ENCODE measurements around the gene ATAD2B. TPM values are rescaled to one million over a fixed set of nuclear protein-coding genes. Genes with fewer than 3 reads are reported as not detected.

The ATAD2B gene
- total and polyA plus RNA-seq, 4 donors, result 4.1 to 77.3 (median 17.0) TPM

- peaks cover 0 to 3% (median 0%) of the 10 kb centered on the region in 5 donors for H3K4me1 ChIP-seq (ENCODE audit: control insufficient read depth in 5 of 5, insufficient read depth in 5 of 5, low read length in 5 of 5)
- 95 to 96% methylated on average over 18 of the region's 18 CpGs for WGBS, 2 donors
- H3K27ac ChIP-seq (ENCODE audit: low read depth in 1 of 2, low read length in 1 of 2), result no peak overlapping the region
- H3K9ac ChIP-seq (ENCODE audit: insufficient read depth in 1 of 2, low read length in 2 of 2), result no peak overlapping the region
- no peak overlapping the region for H3K4me3 ChIP-seq
- no peak for TF ChIP-seq CTCF (IDR thresholded peaks at IDR 0.05; ENCODE audit: control extremely low read depth, extremely low read depth)
- peaks cover 0 to 18% (median 8%) of the 10 kb centered on the region in 4 donors for H3K36me3 ChIP-seq (ENCODE audit: control insufficient read depth in 4 of 4, insufficient read depth in 4 of 4, low read length in 4 of 4)
- no peaks in the 10 kb centered on the region for H3K27me3 ChIP-seq (ENCODE audit: control insufficient read depth in 3 of 3, insufficient read depth in 3 of 3, low read length in 2 of 3)
- no peak for ATAC-seq (ENCODE audit: insufficient read depth, low FRiP score)
- DNase-seq, result no peak
- H3K9me3 ChIP-seq (ENCODE audit: control insufficient read depth in 4 of 4, insufficient read depth in 3 of 4, low read length in 3 of 4), result peaks cover 0 to 3% (median 0%) of the 10 kb centered on the region in 4 donors
These were observed 220.9 kb downstream of the ATAD2B start for GRCh38 chr2:23705771-23706612.

GRCh38 chr2:23703583-23704385 lies 223.1 kb downstream of the ATAD2B start:
- H3K4me1 ChIP-seq (ENCODE audit: control insufficient read depth in 5 of 5, insufficient read depth in 5 of 5, low read length in 5 of 5), result peaks cover 0 to 10% (median 8%) of the 10 kb centered on the region in 5 donors
- no peak overlapping the region for H3K27ac ChIP-seq (ENCODE audit: low read depth in 1 of 2, low read length in 1 of 2)
- WGBS, 2 donors, result 89 to 90% methylated on average over 15 to 16 of the region's 16 CpGs
- DNase-seq (no peak), ATAC-seq (ENCODE audit: insufficient read depth, low FRiP score) (no peak)
- no peak for TF ChIP-seq CTCF (IDR thresholded peaks at IDR 0.05; ENCODE audit: control extremely low read depth, extremely low read depth)
- H3K9ac ChIP-seq (ENCODE audit: insufficient read depth in 1 of 2, low read length in 2 of 2), result no peak overlapping the region
- peaks cover 0 to 18% (median 8%) of the 10 kb centered on the region in 4 donors for H3K36me3 ChIP-seq (ENCODE audit: control insufficient read depth in 4 of 4, insufficient read depth in 4 of 4, low read length in 4 of 4)
- no peak overlapping the region for H3K4me3 ChIP-seq
- peaks cover 0 to 4% (median 2%) of the 10 kb centered on the region in 4 donors for H3K9me3 ChIP-seq (ENCODE audit: control insufficient read depth in 4 of 4, insufficient read depth in 3 of 4, low read length in 3 of 4)
- H3K27me3 ChIP-seq (ENCODE audit: control insufficient read depth in 3 of 3, insufficient read depth in 3 of 3, low read length in 2 of 3), result no peaks in the 10 kb centered on the region

GRCh38 chr2:23703037-23703582 lies 223.8 kb downstream of the ATAD2B start:
- WGBS, 2 donors, result 96 to 97% methylated on average over 17 of the region's 17 CpGs
- Histone ChIP-seq H3K27ac (ENCODE audit: low read depth in 1 of 2, low read length in 1 of 2) (no peak overlapping the region), H3K9ac (ENCODE audit: insufficient read depth in 1 of 2, low read length in 2 of 2) (no peak overlapping the region), H3K36me3 (ENCODE audit: control insufficient read depth in 4 of 4, insufficient read depth in 4 of 4, low read length in 4 of 4) (peaks cover 0 to 18% (median 8%) of the 10 kb centered on the region in 4 donors), H3K27me3 (ENCODE audit: control insufficient read depth in 3 of 3, insufficient read depth in 3 of 3, low read length in 2 of 3) (no peaks in the 10 kb centered on the region), H3K4me3 (no peak overlapping the region), H3K4me1 (ENCODE audit: control insufficient read depth in 5 of 5, insufficient read depth in 5 of 5, low read length in 5 of 5) (peaks cover 0 to 13% (median 8%) of the 10 kb centered on the region in 5 donors), H3K9me3 (ENCODE audit: control insufficient read depth in 4 of 4, insufficient read depth in 3 of 4, low read length in 3 of 4) (peaks cover 0 to 4% (median 2%) of the 10 kb centered on the region in 4 donors)
- ATAC-seq (ENCODE audit: insufficient read depth, low FRiP score) (no peak), DNase-seq (no peak)
- TF ChIP-seq CTCF (IDR thresholded peaks at IDR 0.05; ENCODE audit: control extremely low read depth, extremely low read depth), result no peak
